Loucy (cell line): ENCODE measurements around the gene IREB2.

Experiments
- H2AFZ ChIP-seq: fragments of 200-600 bp; sonication (generic); 2 replicates; pipeline ENCODE4 v1.6.0; 2016; ENCODE audit warnings: antibody characterized with exemption, mild to moderate bottlenecking, low read length, moderate library complexity
- H3F3A ChIP-seq: fragments of 200-600 bp; 2 replicates; pipeline ENCODE4 v1.6.0; 2016; ENCODE audit warnings: antibody characterized with exemption, low read depth, mild to moderate bottlenecking
- H3K27me3 ChIP-seq: fragments of 200-600 bp; sonication (generic); 2 replicates; pipeline ENCODE4 v1.6.1; 2014; ENCODE audit warnings: low read length, mild to moderate bottlenecking; ENCODE audit not compliant: insufficient read depth, poor library complexity, severe bottlenecking
- H3K36me3 ChIP-seq: fragments of 200-600 bp; sonication (generic); 2 replicates; pipeline ENCODE4 v1.6.1; 2016; ENCODE audit warnings: low read length; ENCODE audit not compliant: insufficient read depth
- H3K4me1 ChIP-seq: fragments of 200-600 bp; sonication (generic); 2 replicates; pipeline ENCODE4 v1.5.1; 2014; ENCODE audit warnings: low read length, mild to moderate bottlenecking; ENCODE audit not compliant: insufficient read depth, poor library complexity, severe bottlenecking
- H3K4me2 ChIP-seq: fragments of 200-600 bp; sonication (generic); 2 replicates; pipeline ENCODE4 v1.6.0; 2014; ENCODE audit warnings: antibody characterized with exemption, low read length, low read depth, mild to moderate bottlenecking; ENCODE audit not compliant: poor library complexity, severe bottlenecking
- H3K4me3 ChIP-seq: fragments of 200-600 bp; sonication (generic); 2 replicates; pipeline ENCODE4 v1.5.1; 2014; ENCODE audit warnings: low read length, mild to moderate bottlenecking, mixed read lengths; ENCODE audit not compliant: poor library complexity, severe bottlenecking
- H3K79me2 ChIP-seq: fragments of 200-600 bp; sonication (generic); 2 replicates; pipeline ENCODE4 v1.6.1; 2014; ENCODE audit warnings: low read length; ENCODE audit not compliant: insufficient read depth
- H3K9ac ChIP-seq: fragments of 200-600 bp; sonication (generic); 2 replicates; pipeline ENCODE4 v1.6.0; 2014; ENCODE audit warnings: mild to moderate bottlenecking, low read depth, low read length, moderate library complexity; ENCODE audit not compliant: poor library complexity, severe bottlenecking
- H3K9me2 ChIP-seq: fragments of 200-600 bp; sonication (generic); replicated peaks from 2 replicates; pipeline ENCODE4 v1.6.1; 2016; ENCODE audit warnings: low read depth, low read length, mixed read lengths
- H3K9me3 ChIP-seq: fragments of 200-600 bp; sonication (generic); 2 replicates; pipeline ENCODE4 v1.6.1; 2014; ENCODE audit warnings: mild to moderate bottlenecking, antibody characterized with exemption, low read length, low read depth; ENCODE audit not compliant: insufficient read depth
- H4K20me1 ChIP-seq: fragments of 200-600 bp; sonication (generic); 2 replicates; pipeline ENCODE4 v1.6.0; 2014; ENCODE audit warnings: antibody characterized with exemption, low read length, mild to moderate bottlenecking; ENCODE audit not compliant: insufficient read depth, poor library complexity, severe bottlenecking
- EZH2phosphoT487 ChIP-seq: fragments of 200-600 bp; IDR thresholded peaks from 2 replicates; pipeline ENCODE4 v1.6.1; 2018; ENCODE audit warnings: antibody characterized with exemption, mild to moderate bottlenecking, moderate library complexity, borderline replicate concordance
- TF ChIP-seq, protein P1 (sequence below): fragments of 200-600 bp; sonication (generic); conservative IDR thresholded peaks from 2 replicates; pipeline ENCODE4 v1.5.1; 2014; ENCODE audit warnings: mild to moderate bottlenecking, antibody characterized with exemption, low read length

IREB2 gene

GRCh38 chr15:78396976-78397375 is 41.0 kb upstream of the IREB2 start:
- no peaks in the 10 kb centered on the region for H3K27me3 ChIP-seq

GRCh38 chr15:78397382-78397781 is 40.6 kb upstream of the IREB2 start:
- Histone ChIP-seq H3K4me2 (no peak overlapping the region), H3K79me2 (no peaks in the 10 kb centered on the region), H3K4me3 (no peak overlapping the region), H3K9ac (no peak overlapping the region), H3K4me1 (no peaks in the 10 kb centered on the region), H2AFZ (no peak overlapping the region), H3K27me3 (no peaks in the 10 kb centered on the region), H4K20me1 (no peaks in the 10 kb centered on the region), H3K9me2 (no peaks in the 10 kb centered on the region), H3F3A (no peaks in the 10 kb centered on the region), H3K9me3 (no peaks in the 10 kb centered on the region), H3K36me3 (no peaks in the 10 kb centered on the region)
- TF ChIP-seq EZH2phosphoT487, result no peak
- TF ChIP-seq, protein P1, sequence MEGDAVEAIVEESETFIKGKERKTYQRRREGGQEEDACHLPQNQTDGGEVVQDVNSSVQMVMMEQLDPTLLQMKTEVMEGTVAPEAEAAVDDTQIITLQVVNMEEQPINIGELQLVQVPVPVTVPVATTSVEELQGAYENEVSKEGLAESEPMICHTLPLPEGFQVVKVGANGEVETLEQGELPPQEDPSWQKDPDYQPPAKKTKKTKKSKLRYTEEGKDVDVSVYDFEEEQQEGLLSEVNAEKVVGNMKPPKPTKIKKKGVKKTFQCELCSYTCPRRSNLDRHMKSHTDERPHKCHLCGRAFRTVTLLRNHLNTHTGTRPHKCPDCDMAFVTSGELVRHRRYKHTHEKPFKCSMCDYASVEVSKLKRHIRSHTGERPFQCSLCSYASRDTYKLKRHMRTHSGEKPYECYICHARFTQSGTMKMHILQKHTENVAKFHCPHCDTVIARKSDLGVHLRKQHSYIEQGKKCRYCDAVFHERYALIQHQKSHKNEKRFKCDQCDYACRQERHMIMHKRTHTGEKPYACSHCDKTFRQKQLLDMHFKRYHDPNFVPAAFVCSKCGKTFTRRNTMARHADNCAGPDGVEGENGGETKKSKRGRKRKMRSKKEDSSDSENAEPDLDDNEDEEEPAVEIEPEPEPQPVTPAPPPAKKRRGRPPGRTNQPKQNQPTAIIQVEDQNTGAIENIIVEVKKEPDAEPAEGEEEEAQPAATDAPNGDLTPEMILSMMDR, result no peak

More at GRCh38 chr15:78396976-78397375, 41.0 kb upstream of the IREB2 start:
- no peak overlapping the region for H2AFZ ChIP-seq
- TF ChIP-seq EZH2phosphoT487, result no peak
- TF ChIP-seq, protein P1, result peak; percentile 42
- no peaks in the 10 kb centered on the region for H4K20me1 ChIP-seq
- no peaks in the 10 kb centered on the region for H3K4me1 ChIP-seq
- H3K36me3 ChIP-seq, result no peaks in the 10 kb centered on the region
- H3K4me2 ChIP-seq, result no peak overlapping the region
- no peaks in the 10 kb centered on the region for H3F3A ChIP-seq
- H3K9ac ChIP-seq, result no peak overlapping the region
- H3K9me2 ChIP-seq, result no peaks in the 10 kb centered on the region
- H3K9me3 ChIP-seq, result no peaks in the 10 kb centered on the region
- no peaks in the 10 kb centered on the region for H3K79me2 ChIP-seq
- H3K4me3 ChIP-seq, result no peak overlapping the region

- no peaks in the 10 kb centered on the region for H3K4me1 ChIP-seq
- H3K9me2 ChIP-seq, result no peaks in the 10 kb centered on the region
- H3K4me3 ChIP-seq, result no peak overlapping the region
- no peaks in the 10 kb centered on the region for H3K79me2 ChIP-seq
- H3K4me2 ChIP-seq, result no peak overlapping the region
- no peaks in the 10 kb centered on the region for H4K20me1 ChIP-seq
- H3F3A ChIP-seq, result no peaks in the 10 kb centered on the region
- no peaks in the 10 kb centered on the region for H3K27me3 ChIP-seq
- no peak overlapping the region for H3K9ac ChIP-seq
- no peaks in the 10 kb centered on the region for H3K9me3 ChIP-seq
- H2AFZ ChIP-seq, result no peak overlapping the region
- no peaks in the 10 kb centered on the region for H3K36me3 ChIP-seq
- no peak for TF ChIP-seq EZH2phosphoT487
- TF ChIP-seq, protein P1, result no peak
Observed at GRCh38 chr15:78398076-78398825, 39.8 kb upstream of the IREB2 start.
